Measurements from ENCODE around the gene HPS5.
"Not testable (repeated sequence)": the region's sequence is repeated elsewhere in the genome, so short reads cannot be mapped to it uniquely, and the experiment has no call there.

The HPS5 gene

GRCh38 chr11:18321969-18322711, at the start of gene HPS5, which contains the start of gene GTF2H1:
Gene HPS5, minus strand, starts transcription at chr11:18322140. Its CDS starts 4,282 bp downstream, at chr11:18317858.
Gene GTF2H1, plus strand, starts transcription at chr11:18322567. Its CDS starts 10,508 bp downstream, at chr11:18333075.
- peak; percentile 97 for DNase-seq

DNA sequence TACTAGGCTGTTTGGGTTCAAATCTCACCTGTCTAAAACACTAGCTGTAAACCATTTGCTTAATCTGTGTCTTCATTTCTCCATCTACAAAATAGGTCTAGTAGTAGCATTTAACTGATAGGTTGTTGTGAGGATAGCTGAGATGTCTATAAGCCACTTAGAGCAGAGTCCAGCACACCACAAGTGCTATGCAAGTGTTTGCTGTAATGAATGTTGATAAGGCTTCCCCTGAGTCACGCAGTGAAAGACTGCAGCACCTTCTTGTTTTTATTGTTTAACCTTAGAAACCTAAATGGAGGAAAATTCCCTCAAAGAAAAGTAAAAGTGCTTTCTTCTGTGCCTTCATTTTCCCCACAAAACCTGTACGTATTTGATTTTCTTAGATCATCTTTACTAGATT, 49.3 kb upstream of the HPS5 start:
- no peak for DNase-seq

GRCh38 chr11:18369398-18369797, 47.5 kb upstream of the HPS5 start:
- no peak for DNase-seq

DNA sequence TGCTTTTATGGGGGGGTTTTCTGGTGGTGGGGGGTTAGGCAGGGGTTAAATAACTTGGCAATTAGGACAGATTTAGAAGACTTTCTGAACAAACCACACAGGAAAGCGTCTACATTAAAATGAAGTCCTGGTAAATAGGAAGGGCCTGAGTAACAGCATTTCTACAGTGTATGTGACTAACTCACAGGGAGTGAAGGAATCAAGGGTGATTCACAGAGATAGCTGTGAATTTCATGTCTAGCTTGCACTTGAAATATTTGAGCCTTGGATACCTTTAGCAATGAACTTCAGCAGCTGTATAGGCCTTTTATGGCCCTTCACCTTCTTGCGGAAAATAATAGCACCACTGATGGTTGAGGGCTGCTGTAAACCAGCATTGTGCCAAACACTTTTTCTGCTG, 46.3 kb upstream of the HPS5 start:
- no peak for DNase-seq

- no peak for DNase-seq
These were observed 45.5 kb upstream of the HPS5 start for GRCh38 chr11:18367431-18367830.

GRCh38 chr11:18366286-18366685, 44.3 kb upstream of the HPS5 start:
- DNase-seq = no peak

GRCh38 chr11:18365741-18366140, 43.8 kb upstream of the HPS5 start:
- DNase-seq = no peak

GRCh38 chr11:18364495-18365073, 42.6 kb upstream of the HPS5 start:
- no peak for DNase-seq

DNA sequence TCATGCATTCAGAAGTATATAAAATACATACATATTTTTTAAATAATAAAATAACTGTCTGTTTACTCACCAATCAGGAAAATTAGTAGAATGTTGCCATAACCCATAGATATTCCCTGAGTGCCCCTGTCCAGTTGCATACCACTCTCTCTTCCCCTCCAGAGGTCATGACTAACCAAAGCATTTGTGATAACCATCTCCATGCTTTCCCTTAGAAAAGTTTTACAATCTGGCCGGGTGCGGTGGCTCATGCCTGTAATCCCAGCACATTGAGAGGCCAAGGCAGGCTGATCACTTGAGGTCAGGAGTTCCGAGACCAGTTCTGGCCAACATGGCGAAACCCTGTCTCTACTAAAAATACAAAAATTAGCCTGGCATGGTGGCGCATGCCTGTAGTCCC, 39.2 kb upstream of the HPS5 start:
- no peak for DNase-seq

DNA sequence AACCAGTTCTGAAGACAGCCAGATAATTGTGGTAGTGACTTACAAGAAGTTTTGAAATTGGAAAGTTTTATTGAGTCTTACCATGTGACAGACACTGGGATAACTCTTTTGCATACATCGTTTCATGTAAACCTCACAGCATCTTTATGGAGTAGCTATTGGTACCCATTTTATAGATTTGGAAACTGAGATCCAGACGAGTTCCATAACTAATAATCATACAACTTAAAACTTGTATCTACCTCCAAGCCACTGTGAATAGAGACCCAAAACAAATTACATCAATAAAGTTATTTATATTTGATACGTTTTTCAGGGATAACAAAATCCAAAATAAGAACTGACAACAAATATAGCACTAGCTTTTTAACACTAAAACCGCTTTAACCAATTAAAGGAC, 36.7 kb upstream of the HPS5 start:
- DNase-seq = no peak

- DNase-seq = no peak
These were observed 30.6 kb upstream of the HPS5 start for GRCh38 chr11:18352581-18352980.

DNA sequence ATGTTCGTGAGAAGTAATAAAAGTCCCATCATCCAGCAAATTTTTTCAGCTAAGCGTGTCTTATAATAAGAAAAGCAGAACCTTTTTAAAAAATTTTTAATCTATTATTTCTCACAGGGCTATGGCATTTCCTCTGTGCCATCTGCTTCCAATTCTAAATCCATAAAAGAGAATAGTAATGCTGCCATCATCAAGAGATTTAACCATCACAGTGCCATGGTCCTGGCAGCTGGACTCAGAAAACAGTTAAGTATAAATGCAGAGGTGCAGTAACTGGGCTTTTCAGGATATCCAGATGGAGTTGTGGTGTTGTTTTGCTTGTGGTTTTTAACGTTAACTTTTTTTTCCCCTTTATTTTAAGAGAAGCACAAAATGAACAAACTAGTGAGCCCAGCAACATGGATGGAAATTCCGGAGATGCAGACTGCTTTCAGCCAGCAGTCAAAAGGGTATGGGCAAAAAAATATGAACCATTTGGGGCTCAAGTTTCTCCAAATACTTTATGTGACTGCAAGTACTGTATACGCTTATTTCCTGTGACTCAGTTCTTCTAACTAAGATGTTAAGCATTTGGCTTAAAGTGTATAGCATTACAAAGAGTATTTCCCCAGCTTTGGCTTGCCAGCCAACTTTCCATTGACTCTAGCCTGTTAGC, 25.7 kb upstream of the HPS5 start:
- DNase-seq = no peak

- DNase-seq = no peak
These were observed 11.0 kb upstream of the HPS5 start for GRCh38 chr11:18332891-18333290.

DNA sequence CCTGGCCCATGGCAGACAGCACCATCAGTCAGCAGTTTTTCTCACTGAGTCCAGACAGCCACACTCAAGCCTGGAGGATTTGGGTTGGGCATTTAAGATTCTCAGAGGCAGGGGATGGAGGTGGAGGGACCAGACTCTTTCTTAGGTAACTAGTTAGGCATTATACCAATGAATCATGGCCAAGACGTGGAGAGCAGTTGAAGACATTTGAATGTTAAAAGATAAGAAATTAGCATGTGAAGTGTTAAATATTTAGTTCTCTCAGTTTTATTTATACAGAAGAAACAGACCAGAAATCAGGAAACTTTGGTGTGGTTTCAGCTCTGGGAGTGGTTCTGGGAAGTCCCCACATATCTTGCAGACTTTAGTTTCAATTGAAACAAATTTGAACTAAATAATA, 10.4 kb upstream of the HPS5 start:
- DNase-seq = no peak

DNA sequence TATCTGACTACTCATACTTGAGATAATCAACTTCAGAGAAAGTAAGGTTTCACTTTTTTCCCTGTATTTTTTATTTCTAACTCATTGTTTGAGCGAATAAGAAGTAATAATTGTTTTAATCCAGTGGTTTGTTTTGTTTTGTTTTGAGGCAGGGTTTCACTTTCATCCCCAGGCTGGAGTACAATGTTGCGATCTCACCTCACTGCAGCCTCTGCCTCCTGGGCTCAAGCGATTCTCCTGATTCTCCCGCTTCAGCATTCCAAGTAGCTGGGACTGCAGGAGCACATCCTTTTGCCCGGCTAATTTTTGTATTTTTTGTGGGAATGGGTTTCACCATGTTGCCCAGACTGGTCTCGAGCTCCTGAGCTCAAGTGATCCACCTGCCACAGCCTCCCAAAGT, 9.0 kb upstream of the HPS5 start:
- no peak for DNase-seq

DNA sequence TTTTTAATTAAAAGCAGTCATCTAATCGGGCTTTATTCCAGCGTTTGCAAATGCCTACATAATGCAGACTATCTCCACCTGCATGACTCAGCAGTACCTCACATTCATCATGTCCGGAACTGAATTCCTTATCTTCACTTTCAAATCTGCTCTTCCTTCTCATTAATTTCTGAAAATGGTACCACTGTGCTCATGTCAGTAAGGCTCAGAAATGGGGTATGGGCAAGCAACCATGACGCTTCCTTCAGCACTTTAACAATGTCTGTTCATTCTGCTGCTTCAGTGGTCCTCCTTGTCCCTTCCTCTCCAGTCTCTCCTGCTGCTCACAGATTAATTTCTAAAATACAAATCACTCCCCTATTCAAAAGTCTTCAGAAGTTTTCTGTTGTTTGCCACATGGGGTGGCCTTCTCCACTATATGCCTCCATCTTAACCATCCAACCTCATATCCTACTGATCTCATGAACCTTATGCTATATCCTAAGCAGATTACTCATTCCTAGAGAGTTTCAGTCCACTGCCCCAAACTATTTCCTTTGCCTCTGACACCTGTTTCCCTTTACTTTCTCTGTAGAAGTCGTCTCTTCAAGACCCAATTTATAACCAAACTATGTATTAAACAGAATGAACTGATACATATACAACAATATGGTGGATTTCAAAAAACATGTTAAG, 7.4 kb upstream of the HPS5 start:
- no peak for DNase-seq

GRCh38 chr11:18324381-18324780, 2.4 kb upstream of the HPS5 start:
- no peak for DNase-seq

DNA sequence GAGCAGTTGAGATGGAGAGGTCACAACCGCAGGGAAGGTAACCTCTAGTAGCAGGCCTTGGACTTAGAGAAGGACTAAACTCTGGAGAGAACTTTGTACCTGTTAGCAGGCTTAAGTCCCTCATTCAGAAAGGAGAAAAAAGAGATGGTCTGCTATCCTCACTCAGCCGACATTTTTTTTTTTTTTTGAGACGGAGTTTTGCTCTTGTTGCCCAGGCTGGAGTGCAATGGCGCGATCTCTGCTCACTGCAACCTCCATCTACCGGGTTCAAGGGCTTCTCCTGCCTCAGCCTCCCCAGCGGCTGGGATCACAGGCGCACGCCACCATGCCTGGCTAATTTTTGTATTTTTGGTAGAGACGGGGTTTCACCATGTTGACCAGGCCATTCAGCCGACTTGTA, 1.9 kb upstream of the HPS5 start:
- not testable (repeated sequence) for DNase-seq

GRCh38 chr11:18322818-18323570, 1.1 kb upstream of the HPS5 start:
- no peak for DNase-seq

GRCh38 chr11:18321578-18321968, 367 bp downstream of the HPS5 start:
- no peak for DNase-seq

- no peak for DNase-seq
These were observed 1.3 kb downstream of the HPS5 start for GRCh38 chr11:18320617-18321016.

DNA sequence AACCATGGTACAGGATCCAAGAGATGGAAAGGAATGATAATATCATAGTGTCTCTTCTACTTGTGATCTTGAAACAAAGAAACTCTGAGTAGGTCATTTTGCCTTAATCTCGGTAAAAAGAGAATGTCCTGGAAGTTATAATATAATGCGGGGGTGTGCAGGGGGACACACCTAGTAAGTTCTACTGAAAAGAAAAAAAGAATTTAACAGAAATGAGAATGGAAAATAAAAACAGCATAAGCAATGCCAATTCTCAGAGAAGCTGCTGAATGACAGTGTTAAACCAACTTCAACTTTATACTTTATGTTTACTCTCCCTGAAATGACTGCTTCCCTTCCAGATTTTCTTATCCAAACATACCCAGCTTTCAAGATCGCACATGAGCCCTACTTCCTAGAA, 2.0 kb downstream of the HPS5 start:
- DNase-seq = no peak

- no peak for DNase-seq
These were observed 4.4 kb downstream of the HPS5 start for GRCh38 chr11:18317551-18317950.

Data from NCI-H1105 (cell line).